Gastroesophageal sphincter (tissue), 3 donors: Measurements from ENCODE around the gene APLF.

Experiments
- CTCF ChIP-seq, 4 experiments: fragments of 200-600 bp in 2 of 4; fragments of 450-650 bp in 2 of 4; sonication (generic) in 1 of 4; IDR thresholded peaks; one replicate each; pipeline ENCODE4 v1.5.1; 2017 to 2019; ENCODE audit warnings: antibody characterized with exemption in 4 of 4, mild to moderate bottlenecking in 2 of 4, moderate library complexity in 2 of 4
- POLR2AphosphoS5 ChIP-seq: sonication (generic); formaldehyde crosslinking; IDR thresholded peaks from one replicate; pipeline ENCODE4 v1.6.1; 2017; ENCODE audit warnings: antibody characterized with exemption

- TF ChIP-seq CTCF (IDR thresholded peaks at IDR 0.05), result no peak
- TF ChIP-seq POLR2AphosphoS5, result no peak
Observed at GRCh38 chr2:68453761-68454360, 13.5 kb upstream of the APLF start.
